Mucosa of rectum (tissue), 2 donors: ENCODE data around the gene BMAL1.
"Not testable (repeated sequence)": the region's sequence is repeated elsewhere in the genome, so short reads cannot be mapped to it uniquely, and the experiment has no call there.

Experiments used
- H3K27ac ChIP-seq, 2 donors: one replicate each; pipeline ENCODE4 v1.7.0; 2013; ENCODE audit warnings: inconsistent platforms in 2 of 2, low read depth in 2 of 2, low read length in 2 of 2
- H3K27me3 ChIP-seq, 2 donors: one replicate each; pipeline ENCODE4 v1.7.0; 2013; ENCODE audit warnings: low read length in 2 of 2; ENCODE audit not compliant: control insufficient read depth in 2 of 2, insufficient read depth in 2 of 2
- H3K36me3 ChIP-seq, 2 donors: one replicate each; pipeline ENCODE4 v1.7.0; 2013; ENCODE audit warnings: low read length in 2 of 2; ENCODE audit not compliant: control insufficient read depth in 2 of 2, insufficient read depth in 2 of 2
- H3K4me1 ChIP-seq, 2 donors: one replicate each; pipeline ENCODE4 v1.7.0; 2013; ENCODE audit warnings: low read length in 2 of 2, mild to moderate bottlenecking in 1 of 2; ENCODE audit not compliant: control insufficient read depth in 2 of 2, insufficient read depth in 2 of 2
- H3K4me3 ChIP-seq, 2 donors: one replicate each; pipeline ENCODE4 v1.7.0; 2013; ENCODE audit warnings: low read length in 2 of 2
- H3K9ac ChIP-seq, 2 donors: one replicate each; pipeline ENCODE4 v1.7.0; 2013; ENCODE audit warnings: low read length in 2 of 2, low read depth in 1 of 2, mild to moderate bottlenecking in 1 of 2
- H3K9me3 ChIP-seq, 2 donors: one replicate each; pipeline ENCODE4 v1.7.0; 2013; ENCODE audit warnings: low read length in 2 of 2; ENCODE audit not compliant: control insufficient read depth in 2 of 2
- donor health status: healthy.
- donor health status: Normal muscosa, but diverticular disease.

Gene BMAL1

DNA sequence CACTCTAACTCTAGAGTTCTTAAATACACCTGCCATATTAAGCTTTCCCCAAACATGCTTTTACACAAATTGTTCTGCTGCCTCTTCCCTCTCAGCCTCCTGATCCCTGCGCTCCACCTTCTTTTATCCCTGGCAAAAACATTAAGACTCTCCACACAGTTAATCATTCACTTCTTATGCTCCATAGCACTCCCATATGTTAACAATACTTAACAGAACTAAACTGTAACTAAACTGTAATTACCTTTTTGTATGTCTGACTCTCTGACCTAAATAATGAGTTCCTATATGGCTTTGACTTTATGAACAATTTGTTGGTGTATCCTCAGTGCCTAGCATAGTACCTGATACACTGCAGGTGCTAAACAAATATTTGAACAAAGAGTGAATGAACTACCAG is 113.6 kb downstream of the BMAL1 start:
- peak overlapping the region in 1 of 2 donors; percentile 20 for H3K4me3 ChIP-seq
- H3K36me3 ChIP-seq = peaks cover 8% of the 10 kb centered on the region in 2 donors
- H3K27ac ChIP-seq = peak overlapping the region; percentile 62 to 77
- no peak overlapping the region for H3K9ac ChIP-seq
- H3K27me3 ChIP-seq = no peaks in the 10 kb centered on the region
- peaks cover 15 to 30% of the 10 kb centered on the region in 2 donors for H3K4me1 ChIP-seq
- no peaks in the 10 kb centered on the region for H3K9me3 ChIP-seq

DNA sequence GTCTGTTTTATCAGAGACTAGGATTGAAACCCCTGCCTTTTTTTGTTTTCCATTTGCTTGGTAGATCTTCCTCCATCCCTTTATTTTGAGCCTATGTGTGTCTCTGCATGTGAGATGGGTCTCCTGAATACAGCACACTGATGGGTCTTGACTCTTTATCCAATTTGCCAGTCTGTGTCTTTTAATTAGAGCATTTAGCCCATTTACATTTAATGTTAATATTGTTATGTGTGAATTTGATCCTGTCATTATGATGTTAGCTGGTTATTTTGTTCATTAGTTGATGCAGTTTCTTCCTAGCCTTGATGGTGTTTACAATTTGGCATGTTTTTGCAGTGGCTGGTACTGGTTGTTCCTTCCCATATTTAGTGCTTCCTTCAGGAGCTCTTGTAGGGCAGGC is 120.7 kb downstream of the BMAL1 start:
- H3K4me1 ChIP-seq, H3K27ac ChIP-seq, H3K9me3 ChIP-seq, H3K4me3 ChIP-seq, H3K27me3 ChIP-seq, H3K9ac ChIP-seq: not testable (repeated sequence)
- H3K36me3 ChIP-seq = peaks cover 9 to 10% of the 10 kb centered on the region in 2 donors

DNA sequence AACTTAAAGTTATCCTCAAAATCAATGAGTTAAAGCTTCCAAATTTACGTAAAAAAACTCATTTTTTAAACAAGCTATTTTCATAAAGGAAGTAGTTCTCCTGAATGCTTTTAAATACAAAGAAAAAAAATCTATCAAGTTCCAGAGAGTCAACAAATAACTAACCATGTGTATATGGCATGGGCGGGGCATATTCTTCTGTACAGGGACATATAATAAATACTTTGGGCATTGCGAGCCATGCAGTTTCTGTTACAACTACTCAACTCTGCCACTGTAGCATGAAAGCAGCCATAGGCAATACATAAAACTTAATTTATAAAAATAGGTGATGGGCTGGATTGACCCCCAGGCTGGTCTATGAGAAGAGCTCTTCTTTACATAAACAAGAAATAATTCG is 127.6 kb downstream of the BMAL1 start:
- H3K27ac ChIP-seq = no peak overlapping the region
- H3K9ac ChIP-seq = no peak overlapping the region
- H3K4me3 ChIP-seq = no peak overlapping the region
- H3K27me3 ChIP-seq = no peaks in the 10 kb centered on the region
- H3K4me1 ChIP-seq = peaks cover 0 to 5% of the 10 kb centered on the region in 2 donors
- H3K9me3 ChIP-seq = no peaks in the 10 kb centered on the region
- peaks cover 16% of the 10 kb centered on the region in 2 donors for H3K36me3 ChIP-seq

DNA sequence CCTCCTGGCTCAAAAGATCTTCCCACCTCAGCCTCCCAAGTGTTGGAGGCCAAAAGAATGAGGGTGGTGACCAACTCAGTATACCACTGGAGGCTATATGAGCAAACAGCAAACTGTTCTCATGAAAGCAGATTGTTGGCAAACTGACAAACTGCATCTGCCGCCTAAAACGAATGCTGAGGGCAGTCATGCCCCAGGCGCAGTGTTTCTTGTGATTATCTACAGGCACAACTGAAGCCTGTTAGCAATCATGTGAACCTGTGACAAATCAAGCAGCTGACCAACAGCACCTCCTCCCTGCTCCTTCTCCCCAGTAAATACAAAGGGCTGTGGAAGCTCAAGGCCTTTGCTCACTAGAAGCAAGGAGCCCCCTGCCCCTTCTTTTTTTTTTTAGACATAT is 137.6 kb downstream of the BMAL1 start:
- H3K9me3 ChIP-seq = no peaks in the 10 kb centered on the region

DNA sequence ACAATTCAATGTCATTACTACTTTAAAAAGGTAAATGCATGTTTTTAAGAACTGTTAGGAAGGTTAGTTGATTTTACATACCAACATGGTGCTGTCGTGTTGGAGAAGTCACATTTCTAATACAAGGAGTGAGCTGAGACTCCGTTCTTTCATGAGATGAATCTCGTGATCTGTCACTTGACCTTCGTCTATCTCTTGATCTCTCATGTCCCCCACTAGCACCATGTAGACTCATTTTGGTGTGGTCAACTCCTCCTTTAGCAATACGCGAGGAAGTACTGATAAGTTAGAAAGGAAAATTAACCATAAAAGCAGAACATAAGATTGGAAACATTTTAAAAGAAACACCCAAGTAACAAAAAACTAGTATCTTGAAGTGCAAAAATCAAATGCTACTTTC is 144.0 kb downstream of the BMAL1 start:
- H3K9ac ChIP-seq = no peak overlapping the region
- H3K4me1 ChIP-seq = peaks cover 5 to 7% of the 10 kb centered on the region in 2 donors
- H3K9me3 ChIP-seq = no peaks in the 10 kb centered on the region
- no peak overlapping the region for H3K4me3 ChIP-seq
- no peaks in the 10 kb centered on the region for H3K27me3 ChIP-seq
- peaks cover 10 to 13% of the 10 kb centered on the region in 2 donors for H3K36me3 ChIP-seq
- H3K27ac ChIP-seq = no peak overlapping the region

More for the DNA sequence above, 137.6 kb downstream of the BMAL1 start:
- Histone ChIP-seq H3K4me3 (no peak overlapping the region), H3K27ac (no peak overlapping the region), H3K9ac (no peak overlapping the region), H3K27me3 (no peaks in the 10 kb centered on the region), H3K4me1 (no peaks in the 10 kb centered on the region), H3K36me3 (peaks cover 20 to 26% of the 10 kb centered on the region in 2 donors)

DNA sequence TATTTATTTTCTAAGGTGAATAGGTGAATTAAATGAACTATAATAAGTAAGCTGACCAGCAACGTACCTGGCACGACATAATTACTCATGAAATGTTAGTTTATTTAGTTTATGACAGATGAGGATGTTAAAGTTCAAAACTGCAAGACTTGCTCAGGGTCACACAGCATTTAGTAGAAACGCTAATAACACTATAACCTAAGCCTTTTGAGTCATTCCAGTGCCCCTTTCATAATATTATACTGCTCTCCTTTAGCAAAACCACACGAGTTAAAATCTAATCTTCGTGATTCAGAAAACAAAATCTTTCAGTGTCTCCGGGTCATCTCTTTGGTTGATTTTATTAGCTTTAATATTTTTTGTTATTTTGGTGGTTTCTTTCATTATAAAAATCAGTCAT is 145.8 kb downstream of the BMAL1 start:
- Histone ChIP-seq H3K36me3 (peaks cover 4 to 9% of the 10 kb centered on the region in 2 donors), H3K27ac (no peak overlapping the region), H3K9ac (peak overlapping the region in 1 of 2 donors; percentile 8), H3K9me3 (peaks cover 0 to 6% of the 10 kb centered on the region in 2 donors), H3K4me1 (peaks cover 5 to 7% of the 10 kb centered on the region in 2 donors), H3K4me3 (no peak overlapping the region), H3K27me3 (no peaks in the 10 kb centered on the region)

DNA sequence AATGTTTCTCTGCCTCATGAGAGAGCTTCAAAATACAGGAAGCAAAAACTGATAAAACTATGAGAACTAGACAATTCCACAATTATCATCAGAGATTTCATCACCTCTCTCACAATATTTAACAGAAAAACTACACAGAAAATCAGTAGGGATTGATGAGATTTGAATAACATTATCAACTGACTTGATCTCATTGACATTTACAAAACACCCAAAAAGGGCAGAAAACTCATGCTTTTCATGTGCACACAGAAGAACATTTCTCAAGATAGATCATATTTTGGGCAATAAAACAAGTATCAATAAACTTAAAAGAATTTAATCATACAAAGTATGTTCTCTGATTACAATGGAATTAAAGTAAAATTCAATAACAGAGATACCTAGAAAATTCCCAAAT is 149.8 kb downstream of the BMAL1 start:
- no peak overlapping the region for H3K9ac ChIP-seq
- H3K4me3 ChIP-seq = no peak overlapping the region
- H3K9me3 ChIP-seq = peaks cover 0 to 6% of the 10 kb centered on the region in 2 donors
- peaks cover 5 to 7% of the 10 kb centered on the region in 2 donors for H3K4me1 ChIP-seq
- H3K36me3 ChIP-seq = no peaks in the 10 kb centered on the region
- H3K27me3 ChIP-seq = no peaks in the 10 kb centered on the region
- no peak overlapping the region for H3K27ac ChIP-seq

DNA sequence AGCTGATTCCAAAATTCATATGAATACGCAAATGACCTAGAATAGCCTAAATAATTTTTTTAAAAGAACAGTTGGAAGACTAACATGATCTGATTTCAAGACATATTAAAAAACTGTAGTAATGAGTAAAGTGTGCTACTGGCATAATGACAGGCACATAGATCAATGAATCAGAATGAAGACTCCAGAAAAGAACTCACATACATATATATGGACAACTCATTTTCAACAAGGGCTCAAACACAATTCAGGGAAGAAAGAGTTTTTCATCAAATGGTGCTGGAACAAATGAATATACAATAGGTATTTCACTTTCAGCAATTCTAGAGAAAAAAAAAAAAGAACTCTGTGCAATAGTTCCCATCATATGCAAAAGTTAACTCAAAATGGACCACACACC is 151.7 kb downstream of the BMAL1 start:
- Histone ChIP-seq H3K27me3 (no peaks in the 10 kb centered on the region), H3K36me3 (no peaks in the 10 kb centered on the region), H3K9ac (no peak overlapping the region), H3K9me3 (peaks cover 0 to 6% of the 10 kb centered on the region in 2 donors), H3K4me1 (peaks cover 2 to 7% of the 10 kb centered on the region in 2 donors), H3K4me3 (no peak overlapping the region), H3K27ac (no peak overlapping the region)

DNA sequence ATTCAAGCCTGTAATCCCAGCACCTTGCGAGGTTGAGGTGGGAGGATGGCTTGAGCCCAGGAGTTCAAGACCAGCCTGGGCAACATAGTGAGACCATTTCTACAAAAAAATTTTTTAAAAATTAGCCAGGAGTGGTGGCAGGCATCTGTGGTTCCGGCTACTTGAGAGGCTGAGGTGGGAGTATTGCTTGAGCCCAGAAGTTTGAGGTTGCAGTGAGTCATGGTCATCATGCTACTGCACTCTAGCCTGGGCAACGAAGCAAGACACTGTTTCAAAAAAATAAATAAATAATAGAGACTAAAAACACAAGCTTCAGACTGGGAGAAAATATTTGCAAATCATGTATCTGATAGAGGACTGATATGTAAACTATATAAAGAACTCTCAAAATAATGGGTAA is 152.2 kb downstream of the BMAL1 start:
- H3K27ac ChIP-seq = no peak overlapping the region
- no peak overlapping the region for H3K4me3 ChIP-seq
- no peaks in the 10 kb centered on the region for H3K27me3 ChIP-seq
- no peak overlapping the region for H3K9ac ChIP-seq
- peaks cover 0 to 6% of the 10 kb centered on the region in 2 donors for H3K9me3 ChIP-seq
- no peaks in the 10 kb centered on the region for H3K36me3 ChIP-seq
- H3K4me1 ChIP-seq = peaks cover 2 to 4% of the 10 kb centered on the region in 2 donors

DNA sequence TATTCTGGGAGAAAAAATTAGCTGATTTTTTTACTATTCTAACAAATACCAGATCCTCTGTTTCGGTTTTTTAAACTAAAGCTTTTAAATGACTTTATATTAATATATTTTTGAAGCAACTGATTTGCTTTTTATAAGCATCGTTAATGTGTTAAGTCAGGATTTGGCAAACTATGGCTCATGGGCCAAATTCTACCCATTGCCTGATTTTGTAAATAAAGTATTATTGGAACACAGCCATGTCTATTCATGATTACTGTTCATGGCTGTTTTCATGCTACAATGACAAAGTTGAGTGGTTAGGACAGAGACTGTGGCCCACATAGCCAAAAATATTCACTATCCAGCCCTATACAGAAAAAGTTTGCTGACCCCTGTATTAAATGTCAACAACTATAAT is 155.8 kb downstream of the BMAL1 start:
- no peaks in the 10 kb centered on the region for H3K36me3 ChIP-seq

More for the DNA sequence above, 155.8 kb downstream of the BMAL1 start:
- H3K4me1 ChIP-seq = peaks cover 2% of the 10 kb centered on the region in 2 donors
- H3K9me3 ChIP-seq = no peaks in the 10 kb centered on the region
- no peak overlapping the region for H3K27ac ChIP-seq
- H3K4me3 ChIP-seq = no peak overlapping the region
- no peak overlapping the region for H3K9ac ChIP-seq
- no peaks in the 10 kb centered on the region for H3K27me3 ChIP-seq
